DMS153 treated with DMSO at 0.1 percent for 48 hours (cell line): ENCODE measurements around the gene IRF2.
A peak's percentile ranks its signal among the peaks of the same experiment; 100 is the strongest.
"Not testable (repeated sequence)": the region's sequence is repeated elsewhere in the genome, so short reads cannot be mapped to it uniquely, and the experiment has no call there.

Experiments
- DNase-seq: peaks from one replicate; lab custom pipeline; 2025; ENCODE audit not compliant: unreplicated experiment; lab: John Stamatoyannopoulos, UW

Gene IRF2

DNA sequence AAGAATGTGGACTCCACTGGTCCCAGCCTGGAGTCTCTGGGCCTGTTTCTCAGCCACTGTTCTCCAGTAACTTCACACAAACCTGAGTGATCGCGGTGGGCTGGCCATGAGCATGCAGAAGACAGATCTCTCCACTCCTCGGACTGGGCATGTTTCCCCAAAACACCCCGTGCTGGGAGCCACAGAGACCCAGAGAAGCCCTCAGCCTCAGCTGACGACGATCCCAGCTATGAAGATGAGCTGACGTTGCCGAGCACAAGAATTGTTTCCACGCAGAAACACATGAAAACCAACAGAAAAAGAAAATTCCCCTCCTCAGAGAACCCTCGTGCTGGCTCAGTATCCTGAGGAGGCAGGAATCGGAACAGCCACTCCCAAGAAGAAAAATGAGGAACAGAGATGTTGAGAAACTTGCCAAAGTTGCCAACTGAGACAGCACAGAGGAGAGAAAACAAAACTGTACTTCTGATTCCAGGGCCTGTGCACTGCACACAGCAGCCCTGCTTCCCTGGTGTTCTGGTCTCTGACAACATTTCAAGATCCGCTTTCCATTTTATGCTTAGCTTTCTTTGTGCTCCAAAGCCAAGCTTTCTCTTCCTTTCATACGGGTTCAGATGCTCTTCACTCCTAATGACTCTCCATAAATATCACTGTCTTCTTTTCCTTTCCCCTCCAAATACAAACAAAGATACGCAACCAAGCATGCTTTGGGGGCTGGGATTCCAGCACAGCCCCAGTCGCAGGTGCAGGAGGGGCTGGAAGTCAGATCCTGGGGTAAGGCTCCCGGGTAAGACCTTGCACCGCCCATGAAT is 81.4 kb downstream of the IRF2 start:
- no peak for DNase-seq

DNA sequence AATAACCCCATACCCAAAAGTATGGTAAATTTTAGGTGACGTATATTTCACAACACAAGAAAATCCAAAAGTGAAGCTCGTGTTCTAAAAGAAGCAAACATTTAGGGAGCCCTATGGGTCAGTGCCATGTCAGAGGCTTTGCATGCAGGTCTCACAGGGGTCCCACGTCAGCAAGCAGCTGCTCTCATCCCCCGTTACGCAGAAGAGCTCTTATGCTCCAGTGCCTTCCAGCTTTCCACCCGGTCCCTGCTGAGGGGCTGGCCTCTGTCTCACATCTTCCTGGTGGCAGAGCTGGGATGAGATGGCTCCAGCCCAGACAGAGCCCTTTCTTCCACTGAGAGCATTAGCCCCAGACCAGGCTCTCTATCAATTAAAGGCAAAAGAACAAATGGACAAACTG is 82.0 kb downstream of the IRF2 start:
- no peak for DNase-seq

DNA sequence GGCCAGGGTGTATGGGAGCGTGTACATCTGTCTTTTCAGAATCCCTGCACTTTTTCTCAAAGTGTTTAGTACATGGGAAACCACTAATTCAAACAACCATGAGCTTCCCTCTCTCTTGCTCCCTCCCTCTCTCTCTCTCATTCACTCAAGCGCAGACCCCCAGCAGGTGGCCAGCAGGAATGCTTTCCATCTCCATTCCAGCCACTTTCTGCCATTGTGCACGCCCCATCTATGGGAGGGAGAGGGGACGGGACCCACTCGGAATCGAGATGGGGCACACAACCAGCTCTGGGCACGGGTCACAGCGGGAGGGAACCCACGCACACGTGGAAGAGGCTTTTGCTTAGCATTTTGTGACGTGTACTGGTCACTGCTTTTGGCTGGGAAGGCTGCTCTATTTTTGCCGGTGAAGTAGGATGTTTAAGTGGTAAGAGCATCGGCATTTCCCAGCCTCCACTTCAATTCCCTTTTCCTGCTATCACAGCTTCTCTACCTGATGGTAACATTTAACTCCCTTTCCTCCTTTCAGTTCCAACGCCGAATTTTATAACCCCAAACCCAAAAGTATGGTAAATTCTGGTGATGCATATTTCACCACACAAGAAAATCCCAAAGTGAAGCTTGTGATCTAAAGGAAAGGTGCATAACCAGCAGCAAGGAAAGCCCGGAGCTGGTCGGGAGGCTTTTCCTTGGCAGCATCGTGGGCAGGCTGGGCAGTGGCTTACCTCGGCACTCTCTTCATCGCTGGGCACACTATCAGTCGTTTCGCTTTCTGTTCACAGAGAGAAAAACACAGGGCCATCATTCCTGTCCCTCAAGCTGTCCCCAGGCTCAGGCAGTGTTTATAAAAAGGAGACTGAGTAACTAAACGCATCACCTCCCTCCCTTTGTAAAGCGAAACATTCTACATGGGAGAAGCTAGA is 84.1 kb downstream of the IRF2 start:
- DNase-seq: no peak

- DNase-seq: no peak
Measured at GRCh38 chr4:184388106-184388505, 86.2 kb downstream of the IRF2 start.

DNA sequence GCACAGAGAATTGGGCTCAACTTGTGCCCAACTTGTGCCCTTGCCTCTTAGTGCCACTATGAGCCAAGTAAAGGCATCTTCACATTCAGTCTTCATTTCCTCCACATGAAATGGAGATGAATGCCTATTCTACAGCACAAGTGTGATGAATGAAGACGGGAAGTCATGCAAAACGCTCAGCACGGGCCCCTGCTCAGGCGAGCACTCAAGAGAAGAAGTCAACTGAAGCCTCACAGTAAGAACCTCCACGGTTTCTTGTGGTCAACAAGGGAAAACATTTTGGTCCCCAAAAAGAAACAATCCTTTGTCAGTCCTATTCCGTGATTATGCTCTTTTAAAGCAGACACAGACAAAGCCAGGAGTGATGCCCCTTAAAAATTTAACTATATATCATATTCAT is 87.0 kb downstream of the IRF2 start:
- DNase-seq: no peak

- DNase-seq: peak; percentile 23
Measured at GRCh38 chr4:184386271-184386781, 88.0 kb downstream of the IRF2 start.

GRCh38 chr4:184385705-184386141 is 88.6 kb downstream of the IRF2 start:
- no peak for DNase-seq

DNA sequence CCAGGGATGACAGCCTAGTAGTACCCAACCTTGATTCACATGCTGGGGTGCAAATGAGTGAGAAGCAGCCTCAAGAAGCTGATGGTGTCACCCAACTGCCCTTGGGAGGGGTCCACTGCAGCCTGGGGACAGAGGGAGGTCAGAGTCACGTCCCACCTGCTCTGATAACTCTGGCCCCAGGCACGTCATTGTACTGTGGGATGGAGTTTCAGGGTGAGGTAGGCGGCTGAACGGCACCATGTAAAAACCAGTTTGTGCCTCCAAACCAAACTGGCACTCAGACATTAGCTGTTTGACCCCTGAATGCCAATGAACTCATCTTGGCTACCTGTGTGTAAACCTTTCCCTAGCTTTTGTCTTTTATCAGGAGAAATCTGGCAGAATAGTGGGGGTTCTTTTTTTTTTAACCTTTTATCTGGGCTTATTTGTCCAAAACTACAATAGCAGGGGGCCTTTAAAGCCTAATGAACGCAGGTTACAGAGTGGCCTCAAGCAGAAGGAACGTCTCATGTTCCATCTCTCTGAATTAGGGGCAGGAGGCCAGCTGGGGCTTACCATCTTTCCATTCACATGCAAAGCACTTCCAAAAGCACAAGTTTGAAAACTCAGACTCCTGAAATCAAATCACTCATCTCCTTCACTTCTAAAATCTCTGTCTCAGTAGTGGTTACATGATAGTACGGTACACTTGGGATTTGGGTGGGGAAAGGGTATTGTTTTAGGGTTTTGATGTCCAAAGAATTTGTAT is 89.4 kb downstream of the IRF2 start:
- DNase-seq: no peak

GRCh38 chr4:184384056-184384809 is 90.1 kb downstream of the IRF2 start:
- DNase-seq: no peak

GRCh38 chr4:184383497-184384055 is 90.8 kb downstream of the IRF2 start:
- DNase-seq: no peak

- peak; percentile 56 for DNase-seq
Measured at GRCh38 chr4:184382189-184382846, 92.0 kb downstream of the IRF2 start.

DNA sequence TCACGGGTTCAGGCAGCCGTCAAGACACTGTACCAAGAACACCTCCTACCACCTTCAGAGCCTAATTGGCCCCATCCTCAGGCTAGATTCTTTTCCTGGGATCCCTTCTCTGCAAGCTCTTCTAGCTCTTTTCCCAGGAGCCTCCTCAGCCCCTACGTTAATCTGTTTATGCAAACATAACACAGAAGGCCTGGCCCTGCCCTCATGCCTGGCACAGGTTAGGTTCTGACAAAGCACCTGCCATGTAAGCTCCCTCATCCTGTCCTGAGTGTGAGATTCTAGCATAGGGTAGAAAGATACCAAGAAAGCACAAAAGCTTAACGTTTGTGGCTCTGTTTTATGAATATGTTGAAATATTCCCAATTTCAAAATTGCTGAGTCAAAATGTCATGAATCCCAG is 93.6 kb downstream of the IRF2 start:
- DNase-seq: no peak

- not testable (repeated sequence) for DNase-seq
Measured at GRCh38 chr4:184380214-184380613, 94.1 kb downstream of the IRF2 start.

DNA sequence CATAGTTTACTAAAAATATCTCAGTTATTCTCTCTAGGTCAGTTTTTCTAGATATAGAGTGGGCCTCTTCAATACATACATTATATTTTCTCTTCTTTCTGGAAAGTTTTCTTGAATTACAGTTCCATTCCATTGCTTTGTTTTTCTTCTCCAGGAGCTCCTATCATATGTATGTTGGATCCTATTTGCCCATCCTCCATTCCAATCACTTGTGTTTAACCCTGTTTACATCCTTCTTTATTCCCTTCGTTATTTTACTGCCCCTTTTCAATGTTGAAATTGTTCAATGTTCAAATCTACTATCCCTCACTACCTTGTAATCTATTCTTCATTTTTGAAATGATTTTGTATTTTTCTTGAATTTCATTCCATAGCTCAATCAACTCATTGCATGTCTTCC is 97.4 kb downstream of the IRF2 start:
- DNase-seq: no peak

- no peak for DNase-seq
Measured at GRCh38 chr4:184376126-184376838, 98.1 kb downstream of the IRF2 start.

- DNase-seq: not testable (repeated sequence)
Measured at GRCh38 chr4:184375623-184376022, 98.7 kb downstream of the IRF2 start.

DNA sequence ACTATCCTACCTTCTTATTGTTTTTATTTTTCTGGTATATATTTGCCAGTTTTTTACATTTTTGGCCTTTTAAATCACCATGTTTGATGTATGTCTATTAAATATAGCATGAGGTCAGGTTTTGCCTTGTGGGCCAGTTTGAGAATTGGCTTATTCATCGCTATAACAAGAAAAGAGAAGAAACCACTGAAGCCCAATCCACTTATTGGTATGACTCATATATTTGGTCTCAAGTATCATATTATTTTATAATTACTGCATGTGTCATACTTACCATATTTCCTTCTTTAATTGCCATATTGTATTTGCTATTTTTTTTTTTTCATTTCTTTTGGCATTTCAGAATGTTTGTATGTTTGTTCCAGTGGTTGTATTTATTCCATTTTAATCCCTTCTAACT is 99.3 kb downstream of the IRF2 start:
- DNase-seq: no peak

DNA sequence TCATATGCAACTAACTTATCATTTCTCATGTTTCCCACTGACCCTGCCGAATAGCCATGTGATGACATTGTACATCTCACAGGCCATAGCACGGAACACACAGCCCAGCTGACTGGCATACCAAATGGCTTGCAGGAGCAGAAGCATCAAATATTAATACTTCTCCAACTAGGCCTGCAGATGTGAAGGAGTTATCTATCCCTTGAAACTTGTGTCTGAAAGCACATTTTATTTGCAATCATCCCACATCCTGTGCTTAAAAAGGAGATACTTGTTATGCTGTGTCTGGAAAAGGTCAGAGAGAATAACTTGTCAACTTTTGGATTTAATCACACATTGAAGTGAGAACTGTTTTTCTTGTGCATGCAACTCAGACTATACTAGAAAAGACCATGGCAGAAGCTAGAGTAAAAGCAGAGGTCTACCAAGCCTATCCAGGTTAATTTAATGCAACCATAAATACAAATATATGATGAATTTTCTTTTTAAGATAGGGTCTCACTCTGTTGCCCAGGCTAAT is 100.4 kb downstream of the IRF2 start:
- no peak for DNase-seq

DNA sequence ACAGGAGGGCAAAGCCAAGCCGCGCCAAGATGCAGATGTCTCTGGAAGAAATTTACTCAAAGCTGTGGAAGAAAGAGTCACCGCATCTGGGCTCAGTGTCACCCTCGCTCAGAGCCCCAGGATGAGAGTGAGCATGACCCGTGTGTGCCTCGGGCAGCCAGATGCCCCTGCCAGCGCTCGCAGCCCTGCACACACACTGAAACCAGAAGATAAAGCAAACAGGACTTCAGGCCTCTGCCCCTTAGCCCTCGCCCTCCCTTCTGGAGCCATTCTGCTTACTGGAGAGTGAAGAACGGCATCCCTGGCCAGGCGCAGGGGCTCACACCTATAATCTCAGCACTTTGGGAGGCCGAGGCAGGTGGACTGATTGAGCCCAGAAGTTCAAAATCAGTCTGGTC is 103.0 kb downstream of the IRF2 start:
- DNase-seq: no peak
